ENCODE data around the gene ASAP2. TPM values are rescaled to one million over a fixed set of nuclear protein-coding genes. Genes with fewer than 3 reads are reported as not detected.

ASAP2 gene
- total RNA-seq, 3 donors from 2014 or later, result 50.4 to 84.1 (median 50.5) TPM

- intact Hi-C loops (cut with DNase I, micrococcal nuclease), result no loop called here
- no peak for DNase-seq
- ATAC-seq, result no peak
- Histone ChIP-seq H3K9me3 (no peaks in the 10 kb centered on the region), H3K4me3 (no peak overlapping the region), H3K4me1 (ENCODE audit: low read depth) (peaks cover 13% of the 10 kb centered on the region), H3K36me3 (ENCODE audit: low read depth) (no peaks in the 10 kb centered on the region)
- TF ChIP-seq, protein P1, sequence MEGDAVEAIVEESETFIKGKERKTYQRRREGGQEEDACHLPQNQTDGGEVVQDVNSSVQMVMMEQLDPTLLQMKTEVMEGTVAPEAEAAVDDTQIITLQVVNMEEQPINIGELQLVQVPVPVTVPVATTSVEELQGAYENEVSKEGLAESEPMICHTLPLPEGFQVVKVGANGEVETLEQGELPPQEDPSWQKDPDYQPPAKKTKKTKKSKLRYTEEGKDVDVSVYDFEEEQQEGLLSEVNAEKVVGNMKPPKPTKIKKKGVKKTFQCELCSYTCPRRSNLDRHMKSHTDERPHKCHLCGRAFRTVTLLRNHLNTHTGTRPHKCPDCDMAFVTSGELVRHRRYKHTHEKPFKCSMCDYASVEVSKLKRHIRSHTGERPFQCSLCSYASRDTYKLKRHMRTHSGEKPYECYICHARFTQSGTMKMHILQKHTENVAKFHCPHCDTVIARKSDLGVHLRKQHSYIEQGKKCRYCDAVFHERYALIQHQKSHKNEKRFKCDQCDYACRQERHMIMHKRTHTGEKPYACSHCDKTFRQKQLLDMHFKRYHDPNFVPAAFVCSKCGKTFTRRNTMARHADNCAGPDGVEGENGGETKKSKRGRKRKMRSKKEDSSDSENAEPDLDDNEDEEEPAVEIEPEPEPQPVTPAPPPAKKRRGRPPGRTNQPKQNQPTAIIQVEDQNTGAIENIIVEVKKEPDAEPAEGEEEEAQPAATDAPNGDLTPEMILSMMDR (IDR thresholded peaks at IDR 0.05), result no peak
Observed at GRCh38 chr2:9228088-9228751, 21.6 kb downstream of the ASAP2 start.

- peaks cover 13% of the 10 kb centered on the region for H3K4me1 ChIP-seq (ENCODE audit: low read depth)
- no peak for DNase-seq
- intact Hi-C loops (cut with DNase I, micrococcal nuclease), result no loop called here
Observed at GRCh38 chr2:9228781-9229469, 22.3 kb downstream of the ASAP2 start.

GRCh38 chr2:9229470-9229820 lies 22.8 kb downstream of the ASAP2 start:
- no peak for ATAC-seq
- Histone ChIP-seq H3K9me3 (no peaks in the 10 kb centered on the region), H3K36me3 (ENCODE audit: low read depth) (no peaks in the 10 kb centered on the region), H3K4me3 (no peak overlapping the region), H3K4me1 (ENCODE audit: low read depth) (peaks cover 13% of the 10 kb centered on the region)
- intact Hi-C loops (cut with DNase I, micrococcal nuclease), result no loop called here
- no peak for DNase-seq
- TF ChIP-seq, protein P1 (IDR thresholded peaks at IDR 0.05), result no peak

More at GRCh38 chr2:9228781-9229469, 22.3 kb downstream of the ASAP2 start:
- H3K36me3 ChIP-seq (ENCODE audit: low read depth), result no peaks in the 10 kb centered on the region
- TF ChIP-seq, protein P1 (IDR thresholded peaks at IDR 0.05), result no peak
- no peak overlapping the region for H3K4me3 ChIP-seq
- no peaks in the 10 kb centered on the region for H3K9me3 ChIP-seq
- ATAC-seq, result no peak

- no peaks in the 10 kb centered on the region for H3K9me3 ChIP-seq
Observed at GRCh38 chr2:9230051-9230802, 23.6 kb downstream of the ASAP2 start.

GRCh38 chr2:9230881-9231280 lies 24.3 kb downstream of the ASAP2 start:
- Histone ChIP-seq H3K4me1 (ENCODE audit: low read depth) (peaks cover 25% of the 10 kb centered on the region), H3K4me3 (no peak overlapping the region), H3K9me3 (no peaks in the 10 kb centered on the region), H3K36me3 (ENCODE audit: low read depth) (no peaks in the 10 kb centered on the region)
- intact Hi-C loops (cut with DNase I, micrococcal nuclease), result no loop called here
- ATAC-seq (no peak), DNase-seq (no peak)
- TF ChIP-seq, protein P1 (IDR thresholded peaks at IDR 0.05), result no peak

More at GRCh38 chr2:9230051-9230802, 23.6 kb downstream of the ASAP2 start:
- intact Hi-C loops (cut with DNase I, micrococcal nuclease), result no loop called here
- Histone ChIP-seq H3K4me1 (ENCODE audit: low read depth) (peaks cover 18% of the 10 kb centered on the region), H3K4me3 (no peak overlapping the region), H3K36me3 (ENCODE audit: low read depth) (no peaks in the 10 kb centered on the region)
- DNase-seq (no peak), ATAC-seq (no peak)
- TF ChIP-seq, protein P1 (IDR thresholded peaks at IDR 0.05), result no peak

All from mucosa of descending colon (tissue), 3 donors.